HEK293 (cell line): ENCODE measurements around the gene KIF11.

ENCODE experiments used
- BCL11A ChIP-seq: fragments of 450-650 bp; formaldehyde crosslinking; IDR thresholded peaks from 2 replicates; pipeline ENCODE4 v1.5.1; 2016; ENCODE audit warnings: low read depth, missing biosample characterization, missing genetic modification characterization
- GLI2 ChIP-seq: fragments of 450-650 bp; formaldehyde crosslinking; IDR thresholded peaks from 2 replicates; pipeline ENCODE4; 2017; ENCODE audit warnings: missing biosample characterization, missing genetic modification characterization, low read depth, borderline replicate concordance
- IKZF3 ChIP-seq: fragments of 450-650 bp; IDR thresholded peaks from 2 replicates; pipeline ENCODE4 v1.5.0; 2018; ENCODE audit warnings: missing biosample characterization, mild to moderate bottlenecking, missing genetic modification characterization, moderate library complexity
- MEIS1 ChIP-seq: sonication (generic); formaldehyde crosslinking; IDR thresholded peaks from 2 replicates; pipeline ENCODE4 v1.8.1; 2022; ENCODE audit warnings: missing genetic modification reagents, mild to moderate bottlenecking, borderline replicate concordance
- PRDM10 ChIP-seq: fragments of 450-650 bp; formaldehyde crosslinking; IDR thresholded peaks from 2 replicates; pipeline ENCODE4 v1.5.1; 2016; ENCODE audit warnings: missing biosample characterization, missing genetic modification characterization
- PRDM4 ChIP-seq: fragments of 450-650 bp; formaldehyde crosslinking; IDR thresholded peaks from 2 replicates; pipeline ENCODE4 v1.5.1; 2017; ENCODE audit warnings: missing biosample characterization, missing genetic modification characterization
- SALL2 ChIP-seq: fragments of 450-650 bp; formaldehyde crosslinking; IDR thresholded peaks from 2 replicates; pipeline ENCODE4 v1.5.0; 2017; ENCODE audit warnings: missing biosample characterization, mild to moderate bottlenecking, missing genetic modification characterization, borderline replicate concordance
- SCRT2 ChIP-seq: fragments of 450-650 bp; formaldehyde crosslinking; IDR thresholded peaks from 2 replicates; pipeline ENCODE4 v1.5.1; 2016; ENCODE audit warnings: missing biosample characterization, missing genetic modification characterization
- YY2 ChIP-seq: fragments of 450-650 bp; formaldehyde crosslinking; IDR thresholded peaks from 2 replicates; pipeline ENCODE4 v1.5.1; 2016; ENCODE audit warnings: missing biosample characterization, missing genetic modification characterization
- ZBTB1 ChIP-seq: fragments of 450-650 bp; formaldehyde crosslinking; IDR thresholded peaks from 2 replicates; pipeline ENCODE4 v1.5.1; 2016; ENCODE audit warnings: missing biosample characterization, missing genetic modification characterization
- ZBTB17 ChIP-seq: fragments of 450-650 bp; formaldehyde crosslinking; IDR thresholded peaks from 2 replicates; pipeline ENCODE4 v1.5.1; 2016; ENCODE audit warnings: missing biosample characterization, missing genetic modification characterization
- ZBTB26 ChIP-seq: fragments of 450-650 bp; formaldehyde crosslinking; optimal IDR thresholded peaks from 2 replicates; pipeline ENCODE3; 2016; ENCODE audit warnings: missing biosample characterization, mild to moderate bottlenecking, missing genetic modification characterization
- ZBTB7A ChIP-seq: fragments of 450-650 bp; formaldehyde crosslinking; IDR thresholded peaks from 2 replicates; pipeline ENCODE4 v1.5.1; 2016; ENCODE audit warnings: low read depth, missing biosample characterization, missing genetic modification characterization
- ZNF10 ChIP-seq: fragments of 450-650 bp; formaldehyde crosslinking; IDR thresholded peaks from 2 replicates; pipeline ENCODE4 v1.5.1; 2017; ENCODE audit warnings: missing biosample characterization, missing genetic modification characterization
- ZNF132 ChIP-seq: fragments of 450-650 bp; formaldehyde crosslinking; IDR thresholded peaks from 2 replicates; pipeline ENCODE4 v1.5.1; 2017; ENCODE audit warnings: missing biosample characterization, missing genetic modification characterization, borderline replicate concordance
- ZNF133 ChIP-seq: fragments of 450-650 bp; formaldehyde crosslinking; IDR thresholded peaks from 2 replicates; pipeline ENCODE4 v1.5.1; 2016; ENCODE audit warnings: missing biosample characterization, missing genetic modification characterization
- ZNF148 ChIP-seq: fragments of 450-650 bp; formaldehyde crosslinking; IDR thresholded peaks from 2 replicates; pipeline ENCODE4 v1.5.0; 2017; ENCODE audit warnings: missing biosample characterization, missing genetic modification characterization, borderline replicate concordance
- ZNF155 ChIP-seq: fragments of 450-650 bp; formaldehyde crosslinking; IDR thresholded peaks from 2 replicates; pipeline ENCODE4 v1.5.1; 2016; ENCODE audit warnings: missing biosample characterization, missing genetic modification characterization
- ZNF157 ChIP-seq: fragments of 450-650 bp; formaldehyde crosslinking; IDR thresholded peaks from 2 replicates; pipeline ENCODE4 v1.5.1; 2016; ENCODE audit warnings: missing biosample characterization, missing genetic modification characterization
- ZNF184 ChIP-seq: fragments of 450-650 bp; IDR thresholded peaks from 2 replicates; pipeline ENCODE4 v1.5.1; 2018; ENCODE audit warnings: missing biosample characterization, mild to moderate bottlenecking, missing genetic modification characterization
- ZNF391 ChIP-seq: fragments of 450-650 bp; formaldehyde crosslinking; IDR thresholded peaks from 2 replicates; pipeline ENCODE4 v1.5.1; 2016; ENCODE audit warnings: low read depth, missing biosample characterization, missing genetic modification characterization, borderline replicate concordance
- ZNF404 ChIP-seq: fragments of 450-650 bp; formaldehyde crosslinking; IDR thresholded peaks from 2 replicates; pipeline ENCODE4 v1.5.1; 2017; ENCODE audit warnings: missing biosample characterization, missing genetic modification characterization
- ZNF513 ChIP-seq: fragments of 450-650 bp; IDR thresholded peaks from 2 replicates; pipeline ENCODE4 v1.5.1; 2018; ENCODE audit warnings: missing biosample characterization, missing genetic modification characterization
- ZNF560 ChIP-seq: fragments of 450-650 bp; formaldehyde crosslinking; IDR thresholded peaks from 2 replicates; pipeline ENCODE4 v1.5.1; 2017; ENCODE audit warnings: missing biosample characterization, missing genetic modification characterization, borderline replicate concordance
- ZNF571 ChIP-seq: fragments of 450-650 bp; formaldehyde crosslinking; IDR thresholded peaks from 2 replicates; pipeline ENCODE4 v1.5.0; 2017; ENCODE audit warnings: missing biosample characterization, missing genetic modification characterization
- ZNF596 ChIP-seq: fragments of 450-650 bp; IDR thresholded peaks from 2 replicates; pipeline ENCODE4 v1.5.0; 2018; ENCODE audit warnings: missing biosample characterization, mild to moderate bottlenecking, missing genetic modification characterization, moderate library complexity
- ZNF623 ChIP-seq: fragments of 450-650 bp; formaldehyde crosslinking; IDR thresholded peaks from 2 replicates; pipeline ENCODE4 v1.5.1; 2016; ENCODE audit warnings: missing biosample characterization, missing genetic modification characterization
- ZNF658 ChIP-seq: fragments of 450-650 bp; formaldehyde crosslinking; IDR thresholded peaks from 2 replicates; pipeline ENCODE4; 2016; ENCODE audit warnings: missing biosample characterization, missing genetic modification characterization
- ZNF670 ChIP-seq: fragments of 450-650 bp; formaldehyde crosslinking; IDR thresholded peaks from 2 replicates; pipeline ENCODE4 v1.5.1; 2016; ENCODE audit warnings: missing biosample characterization, missing genetic modification characterization, low read depth
- ZNF747 ChIP-seq: fragments of 450-650 bp; formaldehyde crosslinking; IDR thresholded peaks from 2 replicates; pipeline ENCODE4 v1.5.1; 2016; ENCODE audit warnings: missing biosample characterization, missing genetic modification characterization

Gene KIF11

GRCh38 chr10:92572362-92573090, 20.4 kb upstream of the KIF11 start (continued):
- TF ChIP-seq ZBTB7A (tag by site-specific recombination) (no peak), BCL11A (tag by site-specific recombination) (no peak), ZNF133 (tag by site-specific recombination) (no peak), PRDM10 (tag by site-specific recombination) (no peak), ZNF157 (tag by site-specific recombination) (no peak), ZNF148 (no peak), ZNF560 (no peak), YY2 (tag by site-specific recombination) (no peak), ZNF747 (tag by site-specific recombination) (no peak), ZNF10 (no peak), ZNF391 (no peak), GLI2 (tag by site-specific recombination) (no peak), PRDM4 (tag by site-specific recombination) (no peak), ZNF571 (no peak), ZBTB17 (tag by site-specific recombination) (peak; percentile 74), MEIS1 (CRISPR knock-in tag) (no peak), ZNF155 (tag by site-specific recombination) (no peak), ZBTB26 (tag by site-specific recombination) (no peak), SCRT2 (peak; percentile 87), SALL2 (no peak), ZNF623 (tag by site-specific recombination) (no peak), ZNF670 (no peak), ZNF404 (tag by site-specific recombination) (no peak), ZNF184 (tag by site-specific recombination) (no peak), ZNF658 (tag by site-specific recombination) (no peak), ZBTB1 (tag by site-specific recombination) (no peak), ZNF513 (no peak), ZNF132 (no peak), ZNF596 (no peak), IKZF3 (tag by site-specific recombination) (no peak)
